Stimulated activated CD4-positive, alpha-beta T cell treated with anti-CD3 and anti-CD28 coated beads, TNF-alpha, amount 100 ng/mL, for 24 hours (primary cell): ENCODE results near the gene HORMAD2.

Experiments used
- DNase-seq, 3 experiments: peaks; one replicate each; pipeline ENCODE4 v3.0.0-alpha.2; 2020; ENCODE audit warnings: low read depth in 3 of 3

Gene HORMAD2

GRCh38 chr22:30079952-30080533, at the start of gene HORMAD2:
TSS of gene HORMAD2 (plus strand) at chr22:30080464. CDS start at chr22:30093953, 13,489 bp downstream.
- no peak for DNase-seq

- DNase-seq, result no peak
Observed at GRCh38 chr22:30031328-30031727, 48.9 kb upstream of the HORMAD2 start.

- DNase-seq, result no peak
Observed at GRCh38 chr22:30031764-30032455, 48.4 kb upstream of the HORMAD2 start.

- DNase-seq, result no peak
Observed at GRCh38 chr22:30033137-30033536, 47.1 kb upstream of the HORMAD2 start.

- DNase-seq, result no peak
Observed at GRCh38 chr22:30033901-30034300, 46.4 kb upstream of the HORMAD2 start.

- DNase-seq, result no peak
Observed at GRCh38 chr22:30036656-30037055, 43.6 kb upstream of the HORMAD2 start.

- DNase-seq, result no peak
Observed at GRCh38 chr22:30038219-30038618, 42.0 kb upstream of the HORMAD2 start.

- no peak for DNase-seq
Observed at GRCh38 chr22:30040499-30041260, 39.6 kb upstream of the HORMAD2 start.

- no peak for DNase-seq
Observed at GRCh38 chr22:30041475-30041874, 38.8 kb upstream of the HORMAD2 start.

GRCh38 chr22:30041881-30042280, 38.4 kb upstream of the HORMAD2 start:
- DNase-seq, result no peak

GRCh38 chr22:30043161-30043560, 37.1 kb upstream of the HORMAD2 start:
- DNase-seq, result no peak

- no peak for DNase-seq
Observed at GRCh38 chr22:30044369-30044768, 35.9 kb upstream of the HORMAD2 start.

GRCh38 chr22:30044881-30045493, 35.3 kb upstream of the HORMAD2 start:
- no peak for DNase-seq

GRCh38 chr22:30045494-30045887, 34.8 kb upstream of the HORMAD2 start:
- no peak for DNase-seq

GRCh38 chr22:30045901-30046715, 34.2 kb upstream of the HORMAD2 start:
- DNase-seq, result no peak

GRCh38 chr22:30046716-30047363, 33.4 kb upstream of the HORMAD2 start:
- no peak for DNase-seq

GRCh38 chr22:30047364-30047738, 32.9 kb upstream of the HORMAD2 start:
- no peak for DNase-seq

GRCh38 chr22:30048681-30049080, 31.6 kb upstream of the HORMAD2 start:
- DNase-seq, result no peak

GRCh38 chr22:30054067-30054763, 26.0 kb upstream of the HORMAD2 start:
- no peak for DNase-seq

GRCh38 chr22:30054764-30055069, 25.5 kb upstream of the HORMAD2 start:
- DNase-seq, result no peak

GRCh38 chr22:30056015-30056414, 24.2 kb upstream of the HORMAD2 start:
- no peak for DNase-seq
